Lower lobe of right lung (tissue), 2 donors: ENCODE measurements around the gene DENND6B. TPM values are rescaled to one million over a fixed set of nuclear protein-coding genes. Genes with fewer than 3 reads are reported as not detected.

Source experiments
- ATAC-seq, 2 donors: fragments of 200-7000 bp; cut with Tn5 transposase; one replicate each; pipeline ENCODE4 v1.9.1; 2020 to 2022; ENCODE audit warnings: mild to moderate bottlenecking in 2 of 2, moderate library complexity in 2 of 2
- DNase-seq: peaks from one replicate; pipeline ENCODE4 v3.0.0-alpha.2; 2020
- H3K27ac ChIP-seq: fragments of 200-600 bp; one replicate; pipeline ENCODE4 v1.8.0; 2022
- H3K27me3 ChIP-seq: fragments of 200-600 bp; one replicate; pipeline ENCODE4 v1.8.0; 2022; ENCODE audit warnings: low read depth
- H3K36me3 ChIP-seq: fragments of 200-600 bp; one replicate; pipeline ENCODE4 v1.8.0; 2022; ENCODE audit warnings: mild to moderate bottlenecking
- H3K4me1 ChIP-seq: fragments of 200-600 bp; one replicate; pipeline ENCODE4 v1.8.0; 2022
- H3K4me3 ChIP-seq: fragments of 200-600 bp; one replicate; pipeline ENCODE4 v1.8.0; 2022; ENCODE audit warnings: mild to moderate bottlenecking
- H3K9me3 ChIP-seq: fragments of 200-600 bp; one replicate; pipeline ENCODE4 v1.8.0; 2022
- intact Hi-C: fragments of 100-400 bp; cut with DNase I; formaldehyde crosslinking; loops from one replicate; pipeline ENCODE4 v1.11.0; 2022
- total RNA-seq: library from RNA; stranded (reverse); fragmentation: NEBNext Ultra II Directional; extraction: Animal tissue kit (Norgen Biotek cat#: 25700); gene quantifications from one replicate; pipeline ENCODE4 v1.2.1, GENCODE V29; 2021
- TF ChIP-seq, protein P1 (sequence below): fragments of 200-600 bp; IDR thresholded peaks from one replicate; pipeline ENCODE4 v1.8.0; 2022; ENCODE audit warnings: antibody characterized with exemption, mild to moderate bottlenecking
- donor health status: DM: no; HTN: yes; CAD: no; lungs with severe emphysema.

DENND6B gene
- total RNA-seq, 1 donor from 2014 or later = 14.4 TPM

- Histone ChIP-seq H3K27me3 (no peaks in the 10 kb centered on the region), H3K4me1 (peaks cover 20% of the 10 kb centered on the region), H3K9me3 (no peaks in the 10 kb centered on the region), H3K27ac (no peak overlapping the region), H3K4me3 (no peak overlapping the region), H3K36me3 (peaks cover 95% of the 10 kb centered on the region)
- TF ChIP-seq, protein P1, sequence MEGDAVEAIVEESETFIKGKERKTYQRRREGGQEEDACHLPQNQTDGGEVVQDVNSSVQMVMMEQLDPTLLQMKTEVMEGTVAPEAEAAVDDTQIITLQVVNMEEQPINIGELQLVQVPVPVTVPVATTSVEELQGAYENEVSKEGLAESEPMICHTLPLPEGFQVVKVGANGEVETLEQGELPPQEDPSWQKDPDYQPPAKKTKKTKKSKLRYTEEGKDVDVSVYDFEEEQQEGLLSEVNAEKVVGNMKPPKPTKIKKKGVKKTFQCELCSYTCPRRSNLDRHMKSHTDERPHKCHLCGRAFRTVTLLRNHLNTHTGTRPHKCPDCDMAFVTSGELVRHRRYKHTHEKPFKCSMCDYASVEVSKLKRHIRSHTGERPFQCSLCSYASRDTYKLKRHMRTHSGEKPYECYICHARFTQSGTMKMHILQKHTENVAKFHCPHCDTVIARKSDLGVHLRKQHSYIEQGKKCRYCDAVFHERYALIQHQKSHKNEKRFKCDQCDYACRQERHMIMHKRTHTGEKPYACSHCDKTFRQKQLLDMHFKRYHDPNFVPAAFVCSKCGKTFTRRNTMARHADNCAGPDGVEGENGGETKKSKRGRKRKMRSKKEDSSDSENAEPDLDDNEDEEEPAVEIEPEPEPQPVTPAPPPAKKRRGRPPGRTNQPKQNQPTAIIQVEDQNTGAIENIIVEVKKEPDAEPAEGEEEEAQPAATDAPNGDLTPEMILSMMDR = no peak
- no peak for DNase-seq
- no peak for ATAC-seq
- intact Hi-C loops = no loop called here
These were observed 45.4 kb downstream of the DENND6B start for GRCh38 chr22:50281384-50281760.

- H3K27me3 ChIP-seq = no peaks in the 10 kb centered on the region
- H3K4me1 ChIP-seq = peaks cover 22% of the 10 kb centered on the region
- H3K27ac ChIP-seq = no peak overlapping the region
- H3K4me3 ChIP-seq = no peak overlapping the region
- peaks cover 93% of the 10 kb centered on the region for H3K36me3 ChIP-seq
- TF ChIP-seq, protein P1 = no peak
- no peaks in the 10 kb centered on the region for H3K9me3 ChIP-seq
- intact Hi-C loops = no loop called here
- DNase-seq (no peak), ATAC-seq (no peak)
These were observed 46.0 kb downstream of the DENND6B start for GRCh38 chr22:50280708-50281383.

DNA sequence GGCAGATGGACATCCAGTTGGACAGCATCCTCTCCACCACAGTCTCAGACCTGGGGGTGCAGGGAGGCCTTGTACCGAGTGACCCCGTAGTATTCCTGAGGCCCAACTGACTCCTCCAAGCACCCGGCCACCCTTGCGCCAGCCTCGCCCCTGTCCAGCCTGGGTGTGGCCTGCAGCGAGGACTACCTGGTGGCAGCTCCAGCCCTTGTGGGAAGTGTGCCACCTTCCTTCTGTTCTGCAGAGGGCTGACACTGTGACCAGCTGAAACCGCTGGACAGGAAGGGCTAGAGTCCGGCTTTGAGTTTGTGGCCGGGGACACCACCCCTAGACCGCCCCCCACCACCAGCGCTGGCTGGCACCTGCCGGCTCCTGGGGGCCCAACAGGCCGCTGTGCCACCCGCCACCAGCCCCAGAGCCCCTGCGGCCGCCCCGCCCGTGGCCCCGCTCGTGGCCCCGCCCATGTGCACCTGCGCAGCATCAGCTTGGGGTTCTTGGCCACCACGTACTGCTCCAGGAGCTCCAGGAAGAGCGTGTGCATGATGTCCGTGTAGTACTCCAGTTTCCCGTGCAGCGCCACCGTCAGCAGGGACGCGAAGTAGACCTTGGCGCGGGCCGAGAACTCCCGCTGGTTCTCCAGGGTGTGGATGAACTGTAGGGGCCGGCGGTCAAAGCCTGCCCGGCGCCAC is 46.6 kb downstream of the DENND6B start:
- Histone ChIP-seq H3K27ac (no peak overlapping the region), H3K4me3 (no peak overlapping the region), H3K36me3 (peaks cover 96% of the 10 kb centered on the region), H3K4me1 (peaks cover 22% of the 10 kb centered on the region), H3K9me3 (no peaks in the 10 kb centered on the region), H3K27me3 (no peaks in the 10 kb centered on the region)
- ATAC-seq = no peak
- TF ChIP-seq, protein P1 = no peak
- no peak for DNase-seq
- intact Hi-C loops = no loop called here

- intact Hi-C loops = loop anchor here (10.0 kb wide), 1 partner anchor 46 kb away; the partner anchor contains the start of gene DENND6B
- H3K4me3 ChIP-seq = no peak overlapping the region
- TF ChIP-seq, protein P1 = no peak
- no peak for ATAC-seq
- no peak overlapping the region for H3K27ac ChIP-seq
- DNase-seq = no peak
- peaks cover 91% of the 10 kb centered on the region for H3K36me3 ChIP-seq
- peaks cover 22% of the 10 kb centered on the region for H3K4me1 ChIP-seq
- H3K9me3 ChIP-seq = no peaks in the 10 kb centered on the region
- no peaks in the 10 kb centered on the region for H3K27me3 ChIP-seq
These were observed 47.7 kb downstream of the DENND6B start for GRCh38 chr22:50278956-50279619.

GRCh38 chr22:50278461-50278860 is 48.4 kb downstream of the DENND6B start:
- no peak for DNase-seq
- no peak for ATAC-seq
- H3K27me3 ChIP-seq = no peaks in the 10 kb centered on the region
- H3K9me3 ChIP-seq = no peaks in the 10 kb centered on the region
- no peak overlapping the region for H3K4me3 ChIP-seq
- peaks cover 22% of the 10 kb centered on the region for H3K4me1 ChIP-seq
- peaks cover 85% of the 10 kb centered on the region for H3K36me3 ChIP-seq
- intact Hi-C loops = loop anchor here (10.0 kb wide), 1 partner anchor 46 kb away; the partner anchor contains the start of gene DENND6B
- no peak overlapping the region for H3K27ac ChIP-seq
- TF ChIP-seq, protein P1 = no peak
